HG02981 (cell line): ENCODE results near the gene TK1.

ENCODE experiments used
- ATAC-seq: cut with Tn5 transposase; IDR thresholded peaks from one replicate; pipeline ENCODE4 v1.9.1; 2021; ENCODE audit warnings: mild to moderate bottlenecking, moderate library complexity; ENCODE audit not compliant: unreplicated experiment

TK1 gene

DNA sequence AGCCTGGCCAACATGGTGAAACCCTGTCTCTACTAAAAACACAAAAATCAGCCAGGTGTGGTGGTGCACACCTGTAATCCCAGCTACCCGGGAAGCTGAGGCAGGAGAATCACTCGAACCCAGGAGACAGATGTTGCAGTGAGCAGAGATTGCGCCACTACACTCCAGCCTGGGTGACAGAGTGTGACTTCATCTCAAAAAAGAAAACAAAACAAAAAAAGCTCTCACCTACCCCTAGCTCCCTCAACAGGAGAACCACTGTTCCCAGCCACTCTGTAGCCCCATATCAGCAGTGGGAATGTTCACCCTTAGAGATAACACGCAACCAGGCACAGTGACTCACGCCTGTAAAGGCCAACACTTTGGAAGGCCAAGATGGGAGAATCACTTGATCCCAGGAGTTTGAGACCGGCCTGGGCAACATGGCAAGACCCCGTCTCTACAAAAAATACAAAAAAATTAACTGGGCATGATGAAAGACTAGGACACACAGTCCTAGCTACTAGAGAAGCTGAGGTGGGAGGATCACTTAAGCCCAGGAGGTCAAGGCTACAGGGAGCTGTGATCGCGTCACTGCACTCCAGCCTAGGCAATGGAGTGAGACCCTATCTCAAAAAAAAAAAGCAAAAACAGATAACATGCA is 50.9 kb downstream of the TK1 start:
- no peak for ATAC-seq

DNA sequence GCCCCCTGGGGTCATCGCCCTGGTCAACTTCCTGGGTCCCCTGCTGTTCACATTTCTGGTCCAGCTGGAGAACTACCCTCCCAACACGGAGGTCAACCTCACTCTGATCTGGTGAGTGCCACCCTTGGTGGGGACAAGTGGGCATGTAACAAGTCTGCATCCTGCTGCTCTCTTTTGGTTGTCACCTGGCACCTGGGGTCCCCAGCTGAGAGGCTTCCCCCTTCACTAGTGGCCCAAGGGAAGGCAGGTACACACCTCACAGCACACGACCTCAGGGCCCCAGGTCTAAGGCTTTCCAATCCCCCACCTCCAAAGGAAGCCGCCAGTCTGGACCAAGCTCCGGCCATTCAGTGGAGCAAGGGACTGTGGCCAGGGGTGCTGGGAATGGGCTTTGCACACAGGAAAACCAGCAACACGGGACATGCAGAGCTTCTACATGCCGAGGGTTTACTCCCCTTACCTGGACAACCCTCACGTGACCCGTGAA is 51.9 kb downstream of the TK1 start:
- no peak for ATAC-seq

DNA sequence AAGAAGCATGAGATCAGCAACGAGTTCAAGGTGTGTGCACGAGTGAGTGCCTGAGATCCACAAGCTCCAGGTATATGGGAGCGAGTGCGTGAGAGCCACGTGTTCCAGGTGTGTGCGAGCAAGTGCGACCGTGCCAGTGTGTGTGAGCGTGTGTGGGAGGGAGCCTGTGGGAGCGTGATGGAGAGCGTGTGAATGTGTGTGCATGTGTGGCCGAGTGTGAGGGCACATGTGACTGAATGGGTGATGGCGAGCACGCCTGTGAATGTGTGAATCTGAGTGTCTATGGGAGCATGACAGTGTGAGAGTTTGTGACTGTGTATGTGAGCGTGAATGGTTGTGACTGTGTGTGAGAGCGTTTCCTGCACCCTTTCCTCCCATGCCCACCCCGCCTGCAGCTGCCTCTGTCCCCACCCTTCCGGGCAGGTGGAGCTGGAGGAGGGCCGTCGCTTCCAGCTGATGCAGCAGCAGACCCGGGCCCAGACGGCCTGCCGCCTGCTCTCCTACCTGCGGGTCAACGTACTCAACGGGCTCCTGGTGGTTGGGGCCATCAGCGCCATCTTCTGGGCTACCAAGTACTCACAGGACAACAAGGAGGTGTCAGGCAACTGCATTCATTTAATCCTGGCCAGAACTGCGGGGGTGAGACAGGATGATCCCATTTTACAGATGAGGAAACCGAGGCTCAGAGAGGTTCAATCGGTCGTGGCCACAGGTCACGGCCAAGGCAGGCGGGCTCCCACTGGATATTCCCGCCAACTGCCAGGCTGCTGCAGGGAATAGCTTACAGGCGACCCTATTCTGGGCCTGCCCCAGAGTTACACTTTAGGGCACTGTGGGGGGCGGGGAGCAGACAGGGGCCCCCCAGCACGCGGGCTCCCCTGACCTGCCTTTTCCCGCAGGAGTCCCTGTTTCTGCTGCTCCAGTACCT is 52.6 kb downstream of the TK1 start:
- ATAC-seq, result no peak

DNA sequence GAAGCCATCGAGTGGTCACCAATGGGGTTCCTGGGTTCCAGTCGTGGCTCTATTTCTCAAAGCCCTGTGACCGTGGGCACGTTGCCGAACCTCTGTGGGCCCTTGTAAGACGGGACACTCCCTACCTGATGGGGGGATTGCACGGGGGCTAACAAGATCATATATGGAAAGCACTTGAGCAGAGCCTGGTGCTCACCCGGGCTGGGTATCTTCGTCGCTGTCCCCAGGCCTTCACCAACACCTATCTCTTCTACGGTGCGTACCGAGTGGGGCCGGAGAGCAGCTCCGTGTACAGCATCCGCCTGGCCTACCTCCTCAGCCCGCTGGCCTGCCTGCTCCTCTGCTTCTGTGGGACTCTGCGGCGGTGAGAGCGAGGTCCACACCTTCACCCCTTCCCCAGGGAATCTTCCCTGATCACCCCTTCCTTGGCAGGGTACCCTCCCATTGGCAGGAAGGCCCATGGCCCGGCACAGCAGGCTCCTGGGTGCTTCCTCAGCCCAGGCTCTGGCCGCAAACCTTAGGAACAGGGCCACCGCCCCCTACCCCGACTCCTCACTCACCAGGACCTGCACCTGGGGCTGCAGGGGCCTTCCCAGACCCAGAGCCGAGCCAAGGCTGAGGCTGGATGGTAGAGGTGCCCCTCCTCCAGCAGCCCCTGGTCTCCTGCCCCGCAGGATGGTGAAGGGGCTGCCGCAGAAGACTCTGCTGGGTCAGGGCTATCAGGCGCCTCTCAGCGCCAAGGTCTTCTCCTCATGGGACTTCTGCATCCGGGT is 53.5 kb downstream of the TK1 start:
- ATAC-seq, result no peak

DNA sequence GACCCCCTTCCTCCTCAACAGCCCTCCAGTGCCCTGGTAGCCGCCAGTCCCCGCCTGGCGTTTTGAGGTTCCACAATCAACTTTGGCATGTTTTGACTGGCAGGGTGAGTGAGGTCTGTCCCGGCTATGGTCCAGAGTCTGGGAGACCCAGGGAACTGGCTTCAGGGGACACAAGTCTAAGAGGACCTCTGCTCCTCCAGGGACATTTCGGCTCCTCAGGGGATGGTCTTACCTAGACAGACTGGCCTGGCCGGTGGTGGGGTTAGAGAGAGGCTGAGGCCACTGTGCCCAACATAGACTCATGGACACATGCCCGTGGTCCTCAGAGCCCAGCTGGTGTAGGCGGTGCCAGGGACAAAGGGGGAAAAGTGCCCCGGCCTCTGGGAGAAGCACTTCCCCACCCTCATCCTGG is 54.1 kb downstream of the TK1 start:
- no peak for ATAC-seq

DNA sequence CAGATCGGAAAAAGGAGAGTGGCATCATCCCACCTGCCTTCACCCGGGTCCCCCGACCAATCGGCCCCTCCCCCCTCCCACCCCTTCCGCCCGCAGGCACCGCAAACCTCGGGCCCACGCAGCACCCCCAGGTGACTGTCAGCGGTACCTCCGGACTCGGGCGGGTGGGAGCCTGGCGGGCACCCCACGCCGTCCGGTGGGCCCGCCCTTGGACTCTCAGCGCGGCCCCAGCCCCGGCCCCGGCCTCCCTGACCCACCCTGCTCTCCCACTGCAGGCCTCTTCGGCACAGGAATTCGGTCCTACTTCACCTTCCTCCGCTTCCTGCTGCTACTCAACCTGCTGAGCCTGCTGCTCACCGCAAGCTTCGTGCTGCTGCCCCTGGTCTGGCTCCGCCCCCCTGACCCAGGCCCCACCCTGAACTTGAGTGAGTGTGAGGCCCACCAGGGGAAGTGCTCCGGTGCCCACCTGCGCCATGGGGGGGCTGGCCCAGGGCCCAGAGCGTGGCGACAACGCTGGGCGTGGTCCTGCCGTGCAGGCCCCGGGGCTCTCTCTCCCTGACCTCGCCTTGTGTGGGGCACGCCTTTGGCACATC is 54.7 kb downstream of the TK1 start:
- ATAC-seq, result no peak

DNA sequence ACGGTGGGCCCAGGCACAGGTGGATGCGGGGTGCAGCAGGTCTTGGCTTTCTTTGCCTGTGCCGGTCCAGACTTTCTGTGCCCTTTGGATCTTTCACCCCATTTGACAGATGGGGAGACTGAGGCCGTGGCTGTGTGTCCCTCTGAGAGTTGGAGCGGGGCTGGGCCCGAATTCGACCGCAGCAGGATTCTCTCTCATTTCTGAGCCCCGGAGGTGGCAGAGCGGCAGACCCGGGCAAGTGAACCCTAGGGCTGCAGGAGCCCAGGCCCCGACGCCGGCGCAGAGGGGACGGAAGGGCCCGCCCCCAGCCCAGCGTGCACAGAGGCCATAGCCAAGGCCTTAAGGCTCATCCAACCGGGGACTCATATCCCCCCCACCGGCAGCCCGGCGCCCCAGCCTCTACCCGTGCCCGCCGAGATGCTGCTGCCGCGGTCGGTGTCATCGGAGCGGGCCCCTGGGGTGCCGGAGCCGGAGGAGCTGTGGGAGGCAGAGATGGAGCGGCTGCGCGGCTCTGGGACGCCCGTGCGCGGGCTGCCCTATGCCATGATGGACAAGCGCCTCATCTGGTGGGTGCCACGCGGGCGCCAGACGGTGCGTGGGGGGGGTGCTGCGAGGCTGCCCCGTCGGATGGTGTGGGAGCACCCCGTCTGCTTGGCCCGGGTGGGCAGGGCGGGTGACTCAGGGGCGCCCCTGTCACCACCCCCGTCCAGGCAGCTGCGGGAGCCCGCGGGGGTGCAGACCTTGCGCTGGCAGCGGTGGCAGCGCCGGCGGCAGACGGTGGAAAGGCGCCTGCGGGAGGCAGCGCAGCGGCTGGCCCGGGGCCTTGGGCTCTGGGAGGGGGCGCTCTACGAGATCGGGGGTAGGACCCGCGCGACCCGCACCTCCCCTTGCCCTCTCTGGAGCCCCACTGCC is 55.4 kb downstream of the TK1 start:
- no peak for ATAC-seq

DNA sequence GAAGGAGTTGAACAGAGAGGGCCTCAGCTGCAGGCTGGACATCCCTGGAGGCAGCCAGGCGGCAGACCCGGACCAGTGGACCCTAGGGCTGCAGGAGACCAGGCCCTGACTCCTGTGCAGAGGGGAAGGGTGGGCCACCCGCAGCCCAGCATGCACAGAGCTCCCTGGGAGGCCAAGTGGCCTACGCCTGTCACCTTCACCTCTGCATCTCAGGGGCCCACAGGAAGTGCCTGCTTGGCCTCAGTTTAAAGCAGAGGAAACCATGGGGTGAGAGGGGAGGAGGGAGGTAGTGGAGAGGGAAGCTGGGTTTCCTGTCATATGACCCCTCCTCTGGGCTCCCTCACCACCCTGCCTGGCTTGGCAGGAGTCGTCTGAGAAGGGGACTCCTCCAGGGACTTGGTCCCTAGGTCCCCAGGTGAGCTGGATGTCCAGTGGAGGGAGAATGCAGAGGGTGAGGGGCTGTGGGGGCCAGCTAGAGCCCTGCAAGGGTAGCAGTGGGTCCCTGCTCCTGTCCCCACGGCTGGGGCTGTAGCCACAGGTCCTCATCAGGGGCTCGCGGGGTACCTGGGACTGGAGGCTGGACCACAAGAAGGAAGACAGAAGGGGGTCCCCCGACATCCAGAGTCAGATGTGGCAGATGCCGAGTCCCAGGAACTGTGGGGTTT is 56.3 kb downstream of the TK1 start, which contains the start of gene TMC8:
Gene TMC8 (plus strand): TSS at position 335 of the 665 bp plus-strand sequence. CDS start 818 bp downstream, outside the sequence.
- ATAC-seq, result peak; percentile 26

DNA sequence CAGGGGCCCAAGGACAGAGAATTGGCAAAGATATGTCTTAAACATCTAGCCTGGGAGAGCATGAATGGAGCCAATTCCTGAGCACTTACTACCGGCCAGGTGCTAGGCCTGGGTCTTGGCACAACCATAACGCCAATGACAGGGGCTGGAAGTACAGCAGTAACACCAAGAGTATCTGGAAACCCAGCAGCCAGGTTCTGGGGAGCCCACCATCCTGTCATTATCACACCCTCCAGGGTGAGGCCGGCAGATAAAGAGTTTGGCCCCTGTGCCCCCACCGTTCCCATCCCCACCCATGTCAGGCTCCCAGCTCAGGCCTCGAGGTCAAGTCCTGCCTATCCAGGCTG is 56.8 kb downstream of the TK1 start:
- ATAC-seq, result no peak

DNA sequence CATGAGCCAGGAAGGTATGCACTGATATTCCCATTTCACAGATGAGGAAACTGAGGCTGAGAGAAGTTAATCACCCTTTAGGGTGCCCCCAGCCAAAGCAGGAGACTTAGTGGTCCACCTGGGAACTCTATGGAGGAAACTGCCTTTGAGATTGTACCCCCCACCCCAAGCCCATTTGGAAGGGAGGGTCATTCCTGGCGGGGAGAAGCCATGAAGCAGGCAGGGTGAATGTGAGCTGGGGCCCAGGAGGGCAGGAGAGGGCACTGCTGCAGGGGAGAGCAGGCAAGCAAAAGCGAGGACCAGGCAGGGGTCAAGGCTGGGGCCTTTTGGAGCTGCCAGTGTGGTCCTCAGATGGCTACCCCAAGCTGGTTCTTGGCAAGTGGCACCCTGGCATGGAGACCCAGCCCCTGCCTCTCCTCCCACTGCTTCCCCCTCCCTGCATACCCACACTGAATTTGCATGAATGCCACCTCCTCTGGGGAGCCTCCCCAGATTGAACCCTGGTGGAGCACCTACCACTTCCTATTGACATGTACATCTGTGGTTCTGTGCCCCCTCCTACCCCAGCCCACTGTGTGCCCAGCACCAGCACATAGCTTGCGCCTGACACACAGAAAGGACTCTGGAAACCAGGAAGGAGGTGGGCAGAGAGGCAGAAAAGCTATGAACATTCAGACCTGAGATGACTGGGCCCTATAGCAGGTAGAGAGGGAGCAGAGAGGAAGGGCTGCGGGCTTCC is 57.3 kb downstream of the TK1 start:
- ATAC-seq, result no peak

DNA sequence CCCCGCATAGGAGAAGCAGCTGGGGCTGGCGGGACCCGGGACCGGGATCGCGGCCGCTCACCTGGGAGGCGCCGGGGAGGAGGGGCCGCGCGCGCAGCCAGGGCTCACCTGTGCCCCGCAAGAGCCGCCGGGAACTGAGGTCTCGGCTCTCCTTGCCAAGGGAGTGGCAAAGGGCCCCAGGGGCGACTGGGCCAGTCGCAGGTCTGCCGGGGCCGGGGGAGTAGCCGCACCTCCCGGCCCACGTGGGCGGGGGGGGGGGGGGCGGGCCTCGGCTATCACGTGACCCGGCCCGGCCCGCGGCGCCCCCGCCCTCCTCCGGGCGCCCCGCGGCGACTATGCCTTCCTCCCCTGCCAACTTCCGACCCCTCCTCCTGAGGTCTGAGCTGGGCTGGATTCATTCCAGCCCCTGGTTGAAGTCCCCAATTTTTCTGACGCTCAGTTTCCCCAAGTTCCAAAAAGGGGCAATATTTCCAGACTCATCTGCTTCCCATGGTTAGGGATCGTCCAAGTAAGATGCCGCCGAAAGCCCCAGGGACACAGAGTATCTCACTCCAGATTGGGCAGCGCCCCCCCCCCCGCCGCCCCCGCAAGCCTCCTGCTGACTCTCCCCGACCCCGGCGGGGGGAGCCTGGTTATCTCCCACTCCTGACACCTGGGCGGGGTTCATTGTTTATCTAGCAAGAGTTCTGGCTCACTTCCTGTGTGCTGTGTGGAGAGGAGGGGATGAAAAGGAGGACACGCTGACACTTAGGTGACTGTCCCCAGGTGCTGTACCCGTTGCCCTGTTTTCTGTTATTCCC is 58.1 kb downstream of the TK1 start, which contains the start of gene TMC6:
Gene TMC6 (minus strand): TSS at position 205 of the 800 bp plus-strand sequence. CDS start 1,923 bp downstream, outside the sequence.
- no peak for ATAC-seq

DNA sequence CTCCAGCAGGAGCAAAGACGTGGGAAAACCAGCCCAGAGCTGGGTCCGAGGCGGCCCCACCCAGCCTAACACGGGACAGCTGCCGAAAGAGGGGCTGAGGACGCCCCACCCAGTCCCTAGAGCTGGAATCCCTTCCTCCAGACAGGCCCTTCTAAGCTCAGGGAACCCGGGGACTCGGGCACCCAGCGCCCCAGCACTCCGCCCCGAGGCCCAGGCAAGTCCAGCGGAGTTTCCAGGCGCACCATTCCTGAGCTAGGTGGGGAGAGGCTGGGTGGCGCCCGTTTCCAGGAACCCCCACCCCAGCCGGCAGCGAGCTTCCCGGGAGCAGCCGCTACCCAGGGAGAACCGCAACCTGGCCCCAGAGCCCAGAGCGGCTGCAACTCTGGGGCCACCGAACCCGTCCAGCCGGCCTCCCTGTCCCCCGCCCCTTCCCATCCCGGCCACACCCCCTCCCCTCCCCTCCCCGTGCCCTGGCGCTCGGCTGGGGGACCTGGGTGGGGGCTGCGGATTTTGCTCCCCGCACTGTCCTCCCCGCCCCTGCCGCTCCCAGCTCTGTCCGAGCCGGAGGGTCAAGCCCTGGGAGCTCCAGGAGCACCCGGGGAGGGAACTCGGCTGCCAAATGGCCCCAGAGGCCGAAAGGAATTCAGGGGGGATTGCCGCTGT is 58.8 kb downstream of the TK1 start:
- ATAC-seq, result no peak

DNA sequence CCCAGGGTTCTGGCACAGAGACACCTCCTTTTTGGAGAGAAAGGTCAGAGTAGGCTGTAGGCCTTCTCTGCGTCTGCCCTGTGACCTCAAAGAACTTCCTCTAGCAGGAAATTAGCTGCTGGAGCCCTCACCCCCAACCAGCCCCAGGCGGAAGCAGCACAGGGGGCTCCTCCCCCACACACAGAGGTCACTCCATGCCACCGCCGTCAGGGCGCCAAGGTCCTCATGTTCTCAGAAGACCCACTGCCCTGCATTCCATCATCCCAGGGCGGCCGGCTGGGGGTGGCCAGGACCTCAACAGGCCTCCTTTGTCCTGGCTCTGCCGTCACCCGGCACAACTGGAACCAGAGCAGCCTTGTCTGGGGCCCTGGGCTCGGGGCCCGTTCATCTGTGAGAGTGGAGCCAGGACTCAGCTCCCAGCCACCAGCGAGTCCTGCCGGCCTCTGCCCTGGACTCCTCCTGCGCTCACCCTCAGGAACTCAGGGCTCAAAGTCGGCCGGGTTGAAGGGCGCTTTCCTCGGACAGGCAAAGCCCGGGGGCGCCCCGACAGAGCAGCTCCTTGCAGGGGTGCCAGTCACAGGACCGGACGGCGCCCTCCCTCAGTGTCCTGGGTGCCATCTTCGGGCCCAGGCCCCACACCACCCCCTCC is 59.5 kb downstream of the TK1 start:
- ATAC-seq, result no peak

DNA sequence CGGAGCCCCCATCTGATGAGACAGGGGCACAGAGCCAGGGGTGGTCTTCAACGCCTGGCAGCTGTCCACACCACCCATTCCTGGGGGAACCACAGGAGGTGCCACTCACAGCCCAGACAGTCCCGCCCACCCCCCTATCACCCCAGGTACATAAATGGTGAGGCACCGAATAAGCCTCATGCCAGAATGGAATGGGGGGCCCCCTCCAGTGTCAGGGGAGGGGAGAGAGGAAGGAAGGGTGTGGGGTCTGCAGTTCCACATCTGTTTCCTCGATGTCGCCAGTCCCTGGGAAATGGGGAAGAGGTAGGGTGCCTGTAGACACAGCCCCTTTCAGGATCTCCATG is 60.0 kb downstream of the TK1 start:
- ATAC-seq, result no peak

DNA sequence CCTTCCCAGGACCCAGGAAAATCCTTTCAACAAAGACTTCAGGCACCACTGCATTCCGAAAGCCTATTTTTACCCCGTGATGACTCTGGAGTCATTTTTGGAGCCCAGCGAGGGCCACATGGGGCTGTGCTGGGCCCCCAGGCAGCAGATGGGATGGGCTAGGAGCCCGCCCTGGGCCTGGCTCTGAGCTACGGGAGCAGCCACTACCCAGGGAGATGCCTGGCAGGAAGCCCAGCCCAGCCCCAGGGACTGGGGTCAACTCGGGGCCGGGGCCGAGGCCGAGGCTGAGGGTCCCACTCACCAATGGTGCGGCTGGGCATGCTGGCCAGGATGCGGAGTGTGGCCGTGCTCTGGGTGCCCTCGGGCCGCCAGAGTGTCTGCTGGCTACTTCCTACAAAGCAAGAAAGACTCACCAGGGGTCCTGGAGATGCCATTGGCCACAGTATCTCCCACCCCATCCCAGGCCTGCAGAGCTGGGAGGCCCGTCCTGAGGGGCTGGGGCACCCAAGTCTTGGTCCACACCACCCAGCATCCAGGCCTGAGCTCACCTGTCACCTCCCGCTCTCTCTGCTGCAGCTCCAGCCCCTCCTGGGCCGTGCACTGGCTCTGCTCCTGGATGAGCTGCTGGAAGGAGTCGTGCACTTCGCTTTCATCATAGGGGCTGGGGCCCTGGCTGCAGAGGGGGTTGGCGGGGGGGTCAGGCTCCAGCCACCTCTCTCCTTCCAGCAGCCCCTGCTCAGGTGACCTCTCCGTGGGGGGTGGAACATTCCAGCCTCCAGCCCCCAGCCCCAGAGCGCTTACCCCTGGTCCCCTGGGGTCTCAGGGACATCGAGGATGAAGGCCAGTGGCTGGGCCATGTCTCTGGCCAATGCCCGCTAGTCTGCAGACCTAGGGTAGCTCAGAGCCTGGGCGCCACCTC is 60.6 kb downstream of the TK1 start:
- ATAC-seq, result no peak
